Nucleus accumbens (tissue), 56 donors: ENCODE measurements around the gene PAK4.

Experiments
- DNase-seq, 56 donors: peaks; one replicate each; lab custom pipeline; 2025; lab: John Stamatoyannopoulos, UW

Gene PAK4

GRCh38 chr19:39144290-39145071 lies 18.9 kb downstream of the PAK4 start:
- DNase-seq = peak in 11 of 56 donors; percentile 9 to 48 (median 33)

GRCh38 chr19:39145180-39145953 lies 19.8 kb downstream of the PAK4 start:
- peak in 49 of 56 donors; percentile 21 to 85 (median 59) for DNase-seq

GRCh38 chr19:39146091-39146490 lies 20.5 kb downstream of the PAK4 start:
- DNase-seq = no peak

GRCh38 chr19:39146686-39147450 lies 21.3 kb downstream of the PAK4 start:
- no peak for DNase-seq

- no peak for DNase-seq
Measured at GRCh38 chr19:39147480-39147879, 21.9 kb downstream of the PAK4 start.

- no peak for DNase-seq
Measured at GRCh38 chr19:39148939-39149529, 23.4 kb downstream of the PAK4 start.

GRCh38 chr19:39150235-39150634 lies 24.6 kb downstream of the PAK4 start:
- DNase-seq = no peak

GRCh38 chr19:39150807-39151600 lies 25.4 kb downstream of the PAK4 start:
- no peak for DNase-seq

GRCh38 chr19:39152066-39152465 lies 26.5 kb downstream of the PAK4 start:
- DNase-seq = no peak

GRCh38 chr19:39154100-39154628 lies 28.6 kb downstream of the PAK4 start:
- no peak for DNase-seq

GRCh38 chr19:39154629-39155100 lies 29.1 kb downstream of the PAK4 start:
- no peak for DNase-seq

- DNase-seq = no peak
Measured at GRCh38 chr19:39155114-39155700, 29.6 kb downstream of the PAK4 start.

- DNase-seq = no peak
Measured at GRCh38 chr19:39155741-39156140, 30.2 kb downstream of the PAK4 start.

GRCh38 chr19:39156326-39157230 lies 31.0 kb downstream of the PAK4 start:
- DNase-seq = no peak

- no peak for DNase-seq
Measured at GRCh38 chr19:39157275-39157996, 31.9 kb downstream of the PAK4 start.

- DNase-seq = no peak
Measured at GRCh38 chr19:39157997-39158389, 32.4 kb downstream of the PAK4 start.

GRCh38 chr19:39158646-39159260 lies 33.2 kb downstream of the PAK4 start:
- no peak for DNase-seq
